ENCODE results near the gene PEX11G.

The PEX11G gene

GRCh38 chr19:7458675-7459074 lies 30.2 kb downstream of the PEX11G start:
- H3K27ac ChIP-seq (replicated peaks) = no peak overlapping the region
- no peak for DNase-seq (ENCODE audit: low read depth in 1 of 2, low spot score in 1 of 2)
- H3K4me3 ChIP-seq (replicated peaks; ENCODE audit: insufficient read depth, low read length) = no peak overlapping the region

DNA sequence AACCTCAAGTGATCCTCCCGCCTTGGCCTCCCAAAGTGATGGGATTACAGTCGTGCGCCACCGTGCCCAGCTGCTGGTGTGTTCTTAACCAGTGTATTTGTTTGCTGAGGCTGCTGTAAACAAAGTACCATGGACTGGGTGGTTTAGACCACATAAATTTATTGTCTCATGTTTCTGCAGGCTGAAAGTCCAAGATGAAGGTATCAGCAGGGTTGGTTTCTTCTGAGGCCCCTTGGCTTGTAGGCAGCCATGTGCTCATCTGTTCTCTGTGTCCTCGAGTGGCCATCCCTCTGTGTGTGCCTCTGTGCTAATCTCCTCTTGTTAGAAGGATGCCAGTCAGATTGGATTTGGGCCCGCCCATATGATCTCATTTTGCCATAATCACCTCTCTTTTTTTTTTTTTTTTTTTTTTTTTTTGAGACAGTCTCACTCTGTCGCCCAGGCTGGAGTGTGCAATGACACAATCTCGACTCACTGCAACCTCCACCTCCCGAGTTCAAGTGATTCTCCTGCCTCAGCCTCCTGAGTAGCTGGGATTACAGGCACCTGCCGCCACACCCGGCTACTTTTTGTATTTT lies 31.8 kb downstream of the PEX11G start:
- no peaks in the 10 kb centered on the region for H3K27me3 ChIP-seq (ENCODE audit: insufficient read depth, poor library complexity, severe bottlenecking)
- no peak for DNase-seq (ENCODE audit: low read depth in 1 of 2, low spot score in 1 of 2)
- TF ChIP-seq GABPA (IDR thresholded peaks at IDR 0.05; ENCODE audit: low read depth) = no peak
- no peak for TF ChIP-seq REST (IDR thresholded peaks at IDR 0.05; ENCODE audit: insufficient replicate concordance, low read depth)
- TF ChIP-seq POLR2AphosphoS5 (IDR thresholded peaks at IDR 0.05; ENCODE audit: low read depth) = no peak
- TF ChIP-seq SPI1 (IDR thresholded peaks at IDR 0.05; ENCODE audit: borderline replicate concordance, low read depth) = no peak
- TF ChIP-seq CTCF (IDR thresholded peaks at IDR 0.05; ENCODE audit: insufficient read depth, low read length) = no peak
- H3K4me3 ChIP-seq (replicated peaks; ENCODE audit: insufficient read depth, low read length) = no peak overlapping the region
- H3K27ac ChIP-seq (replicated peaks) = no peak overlapping the region

More at GRCh38 chr19:7458675-7459074, 30.2 kb downstream of the PEX11G start:
- H3K27me3 ChIP-seq (ENCODE audit: insufficient read depth, poor library complexity, severe bottlenecking) = no peaks in the 10 kb centered on the region
- TF ChIP-seq GABPA (IDR thresholded peaks at IDR 0.05; ENCODE audit: low read depth) (no peak), CTCF (IDR thresholded peaks at IDR 0.05; ENCODE audit: insufficient read depth, low read length) (no peak), SPI1 (IDR thresholded peaks at IDR 0.05; ENCODE audit: borderline replicate concordance, low read depth) (no peak), REST (IDR thresholded peaks at IDR 0.05; ENCODE audit: insufficient replicate concordance, low read depth) (no peak), POLR2AphosphoS5 (IDR thresholded peaks at IDR 0.05; ENCODE audit: low read depth) (no peak)

- TF ChIP-seq REST (IDR thresholded peaks at IDR 0.05; ENCODE audit: insufficient replicate concordance, low read depth) (no peak), GABPA (IDR thresholded peaks at IDR 0.05; ENCODE audit: low read depth) (no peak)
- H3K27me3 ChIP-seq (ENCODE audit: insufficient read depth, poor library complexity, severe bottlenecking) = no peaks in the 10 kb centered on the region
- H3K27ac ChIP-seq (replicated peaks) = no peak overlapping the region
- H3K4me3 ChIP-seq (replicated peaks; ENCODE audit: insufficient read depth, low read length) = no peak overlapping the region
- no peak for DNase-seq (ENCODE audit: low read depth in 1 of 2, low spot score in 1 of 2)
Observed at GRCh38 chr19:7455600-7456296, 33.1 kb downstream of the PEX11G start.
